Measurements from ENCODE around the gene KRTAP3-3. TPM values are rescaled to one million over a fixed set of nuclear protein-coding genes. Genes with fewer than 3 reads are reported as not detected.

Gene KRTAP3-3
- total RNA-seq, 4 donors from 2014 or later: not detected

DNA sequence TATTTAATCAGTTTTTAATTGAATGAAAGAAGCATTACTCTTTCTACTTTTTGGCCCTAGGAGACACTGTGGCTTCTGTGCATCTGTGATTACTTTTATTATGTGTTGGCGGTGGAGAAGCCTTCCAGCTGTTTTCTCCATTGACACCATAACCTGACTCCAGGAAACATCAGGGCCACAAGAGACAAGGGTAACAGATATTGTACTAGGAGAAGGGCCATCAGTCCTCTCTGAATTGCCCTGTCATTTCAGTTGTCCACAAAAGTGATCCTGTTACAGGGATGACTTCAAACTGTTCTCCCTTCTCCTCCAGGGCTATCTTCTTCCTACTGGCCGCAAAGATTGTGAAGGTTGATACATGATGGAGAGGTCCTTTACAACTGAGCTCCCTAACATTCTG lies 41.8 kb downstream of the KRTAP3-3 start:
- TF ChIP-seq, protein P1, sequence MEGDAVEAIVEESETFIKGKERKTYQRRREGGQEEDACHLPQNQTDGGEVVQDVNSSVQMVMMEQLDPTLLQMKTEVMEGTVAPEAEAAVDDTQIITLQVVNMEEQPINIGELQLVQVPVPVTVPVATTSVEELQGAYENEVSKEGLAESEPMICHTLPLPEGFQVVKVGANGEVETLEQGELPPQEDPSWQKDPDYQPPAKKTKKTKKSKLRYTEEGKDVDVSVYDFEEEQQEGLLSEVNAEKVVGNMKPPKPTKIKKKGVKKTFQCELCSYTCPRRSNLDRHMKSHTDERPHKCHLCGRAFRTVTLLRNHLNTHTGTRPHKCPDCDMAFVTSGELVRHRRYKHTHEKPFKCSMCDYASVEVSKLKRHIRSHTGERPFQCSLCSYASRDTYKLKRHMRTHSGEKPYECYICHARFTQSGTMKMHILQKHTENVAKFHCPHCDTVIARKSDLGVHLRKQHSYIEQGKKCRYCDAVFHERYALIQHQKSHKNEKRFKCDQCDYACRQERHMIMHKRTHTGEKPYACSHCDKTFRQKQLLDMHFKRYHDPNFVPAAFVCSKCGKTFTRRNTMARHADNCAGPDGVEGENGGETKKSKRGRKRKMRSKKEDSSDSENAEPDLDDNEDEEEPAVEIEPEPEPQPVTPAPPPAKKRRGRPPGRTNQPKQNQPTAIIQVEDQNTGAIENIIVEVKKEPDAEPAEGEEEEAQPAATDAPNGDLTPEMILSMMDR (IDR thresholded peaks at IDR 0.05; ENCODE audit: low read depth): no peak

DNA sequence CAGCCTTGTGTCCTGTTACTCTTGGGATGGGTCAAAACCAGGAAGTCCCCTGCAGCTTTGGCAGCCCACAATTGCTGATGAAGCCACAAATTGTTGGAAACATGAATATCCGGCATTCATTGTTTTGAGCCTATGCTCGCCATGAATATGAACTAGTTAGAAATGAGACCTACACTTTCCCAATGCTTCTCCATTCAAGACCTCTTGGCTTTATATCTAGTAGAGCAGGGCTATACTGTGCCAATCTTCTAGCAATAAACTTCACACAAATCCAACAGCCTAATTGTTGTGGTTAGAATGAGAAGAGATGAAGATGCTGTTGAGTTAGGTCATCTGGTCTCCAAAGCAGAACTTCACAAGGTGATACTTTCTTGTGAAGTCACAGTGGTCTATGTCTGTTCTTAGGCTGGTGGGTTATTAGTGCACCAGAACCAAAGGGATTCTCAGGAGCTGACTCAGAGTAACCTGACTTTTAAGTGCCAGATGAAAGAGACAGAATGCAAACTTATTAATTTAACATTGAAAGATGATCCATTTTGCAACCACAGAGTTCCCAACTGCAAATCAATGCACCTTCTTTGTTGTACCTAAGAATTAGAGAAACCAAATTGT lies 42.8 kb downstream of the KRTAP3-3 start:
- TF ChIP-seq, protein P1 (IDR thresholded peaks at IDR 0.05; ENCODE audit: low read depth): no peak

DNA sequence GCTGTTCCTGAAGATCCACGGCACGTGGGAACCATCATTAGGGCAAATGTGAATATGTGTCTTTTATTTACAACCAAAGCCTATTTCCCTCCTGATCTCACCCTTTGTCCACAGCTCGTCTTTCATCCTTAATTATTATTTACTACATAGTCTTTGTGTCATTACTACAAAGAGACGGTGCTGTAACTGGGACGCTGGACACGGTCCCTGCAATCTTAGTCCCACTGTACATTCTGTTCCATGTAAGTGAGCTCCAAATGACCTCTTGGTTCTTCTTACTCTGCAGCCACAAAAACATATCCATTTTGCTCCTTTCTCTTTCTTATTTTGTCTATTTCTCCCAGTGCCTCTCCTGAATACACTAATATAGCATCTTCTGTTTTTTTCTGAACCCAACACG lies 43.8 kb downstream of the KRTAP3-3 start:
- TF ChIP-seq, protein P1 (IDR thresholded peaks at IDR 0.05; ENCODE audit: low read depth): no peak

DNA sequence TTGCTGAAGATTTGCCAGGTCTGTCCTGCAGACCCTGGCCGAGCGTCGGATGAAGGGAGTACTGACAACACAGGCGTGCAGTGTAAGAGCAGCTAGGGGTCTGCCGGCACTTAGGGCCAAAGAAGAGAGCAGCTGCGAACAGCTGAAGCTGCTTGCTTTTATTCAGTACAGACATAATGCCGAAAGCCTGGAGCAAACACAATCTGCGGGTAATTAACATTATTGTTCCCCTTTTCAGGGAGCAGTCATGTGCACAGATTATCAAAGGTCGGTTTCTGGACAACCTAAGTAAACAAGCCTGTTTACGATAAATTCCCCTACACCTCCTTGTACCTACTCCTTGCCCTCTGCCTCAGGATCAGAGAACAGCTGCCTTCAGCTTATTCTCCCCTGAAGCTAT lies 44.5 kb downstream of the KRTAP3-3 start:
- TF ChIP-seq, protein P1 (IDR thresholded peaks at IDR 0.05; ENCODE audit: low read depth): no peak

DNA sequence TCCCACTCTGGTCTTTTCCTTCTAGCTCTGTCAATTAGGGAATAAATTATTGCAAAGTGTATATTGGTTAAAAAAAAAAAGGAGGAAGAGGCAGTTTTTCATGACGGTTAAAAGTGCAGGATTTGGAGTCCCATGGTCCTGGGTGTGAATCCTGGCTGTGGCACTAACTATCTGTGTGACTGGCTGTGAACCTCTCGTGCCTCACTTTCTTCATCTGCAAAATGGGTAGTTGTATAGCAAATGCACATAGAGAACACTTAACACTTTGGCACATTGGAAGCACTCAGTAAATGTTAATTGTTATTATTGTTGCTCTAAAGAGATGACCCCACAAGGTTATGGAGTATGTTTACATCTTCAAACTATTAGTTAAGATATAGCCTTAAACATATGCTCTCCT lies 46.0 kb downstream of the KRTAP3-3 start:
- TF ChIP-seq, protein P1 (IDR thresholded peaks at IDR 0.05; ENCODE audit: low read depth): no peak

DNA sequence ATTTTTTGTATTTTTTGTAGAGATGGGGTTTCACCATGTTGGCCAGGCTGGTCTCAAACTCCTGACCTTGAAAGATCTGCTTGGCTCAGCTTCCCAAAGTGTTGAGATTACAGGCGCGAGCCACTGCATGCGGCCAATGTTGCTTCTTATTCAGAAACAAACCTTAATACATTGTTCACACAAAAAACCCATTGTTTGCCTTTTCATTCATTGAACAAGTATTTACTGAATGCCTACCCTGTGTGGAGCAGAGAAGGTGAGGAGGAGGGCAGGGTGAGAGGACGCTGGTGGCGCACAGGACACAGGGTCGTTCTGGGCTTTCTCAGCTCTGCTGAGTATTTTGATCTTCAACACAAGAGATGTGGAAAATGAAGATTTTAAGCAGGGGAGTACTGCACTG lies 48.5 kb downstream of the KRTAP3-3 start:
- TF ChIP-seq, protein P1 (IDR thresholded peaks at IDR 0.05; ENCODE audit: low read depth): no peak

DNA sequence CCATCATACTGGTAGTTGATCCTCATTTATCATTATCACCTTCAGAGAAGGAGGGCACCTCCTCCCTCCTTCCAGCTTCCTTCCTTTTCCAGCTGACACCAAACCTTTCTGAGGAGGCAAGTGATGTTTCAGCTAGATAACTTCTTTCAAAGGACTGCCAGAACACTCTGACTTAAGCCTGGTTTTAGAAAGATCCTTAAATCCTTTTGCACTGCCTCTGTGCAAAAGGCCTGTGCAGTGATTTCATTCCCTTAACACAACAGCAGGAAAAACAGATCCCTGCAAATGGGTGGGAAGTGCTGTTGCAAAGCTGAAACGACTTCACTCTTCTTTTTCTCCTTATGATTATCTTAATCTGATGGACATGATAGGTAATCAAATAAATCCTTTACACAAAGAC lies 49.4 kb downstream of the KRTAP3-3 start:
- TF ChIP-seq, protein P1 (IDR thresholded peaks at IDR 0.05; ENCODE audit: low read depth): no peak

Small RNA genes lying within 50 kb of the gene (small RNA-seq; reads per million reads assigned to genes)
- gene KRTAP3-4P: not detected

Other genes starting within 250 kb of the KRTAP3-3 start
- not detected for gene KRT25, start 238.8 kb downstream of the KRTAP3-3 start, total RNA-seq
- gene KRT26, start 222.0 kb downstream of the KRTAP3-3 start, total RNA-seq: not detected
- gene KRT27, start 211.6 kb downstream of the KRTAP3-3 start, total RNA-seq: not detected
- not detected for gene KRT28, start 194.2 kb downstream of the KRTAP3-3 start, total RNA-seq
- 10 to 100 TPM in 1 of 4 donors, 1 to 10 TPM in 3; 4.8 to 14.0 (median 7.4) TPM for gene KRT10, start 171.6 kb downstream of the KRTAP3-3 start, total RNA-seq
- 1 to 10 TPM in 1 of 4 donors, not detected in 3; 1.2 TPM for gene KRT12, start 126.9 kb downstream of the KRTAP3-3 start, total RNA-seq
- not detected for gene KRT20, start 108.9 kb downstream of the KRTAP3-3 start, total RNA-seq
- not detected for gene KRT23, start 56.5 kb downstream of the KRTAP3-3 start, total RNA-seq
- not detected for gene KRT39, start 27.2 kb downstream of the KRTAP3-3 start, total RNA-seq
- not detected for gene KRT40, start 9.8 kb downstream of the KRTAP3-3 start, total RNA-seq
- not detected for gene KRTAP3-2, start 5.7 kb upstream of the KRTAP3-3 start, total RNA-seq
- gene KRTAP3-1, start 15.0 kb upstream of the KRTAP3-3 start, total RNA-seq: not detected
- gene KRTAP1-5, start 33.0 kb upstream of the KRTAP3-3 start, total RNA-seq: not detected
- gene KRTAP1-4, start 36.0 kb upstream of the KRTAP3-3 start, total RNA-seq: not detected
- gene KRTAP1-3, start 40.7 kb upstream of the KRTAP3-3 start, total RNA-seq: not detected
- gene KRTAP1-1, start 47.3 kb upstream of the KRTAP3-3 start, total RNA-seq: not detected
- gene KRTAP2-1, start 53.2 kb upstream of the KRTAP3-3 start, total RNA-seq: not detected
- gene KRTAP2-2, start 61.1 kb upstream of the KRTAP3-3 start, total RNA-seq: not detected
- gene KRTAP2-3, start 66.0 kb upstream of the KRTAP3-3 start, total RNA-seq: not detected
- not detected for gene KRTAP2-4, start 71.7 kb upstream of the KRTAP3-3 start, total RNA-seq
- gene KRTAP4-7, start 90.0 kb upstream of the KRTAP3-3 start, total RNA-seq: not detected
- gene KRTAP4-8, start 104.0 kb upstream of the KRTAP3-3 start, total RNA-seq: not detected
- gene KRTAP4-16, start 108.0 kb upstream of the KRTAP3-3 start, total RNA-seq: not detected
- not detected for gene KRTAP4-9, start 111.2 kb upstream of the KRTAP3-3 start, total RNA-seq
- not detected for gene KRTAP4-11, start 124.2 kb upstream of the KRTAP3-3 start, total RNA-seq
- not detected for gene KRTAP4-12, start 130.0 kb upstream of the KRTAP3-3 start, total RNA-seq
- gene KRTAP4-6, start 146.4 kb upstream of the KRTAP3-3 start, total RNA-seq: not detected
- gene KRTAP4-5, start 155.7 kb upstream of the KRTAP3-3 start, total RNA-seq: not detected
- gene KRTAP4-4, start 166.6 kb upstream of the KRTAP3-3 start, total RNA-seq: not detected
- gene KRTAP4-3, start 174.1 kb upstream of the KRTAP3-3 start, total RNA-seq: not detected
- gene KRTAP4-2, start 184.1 kb upstream of the KRTAP3-3 start, total RNA-seq: not detected
- gene KRTAP4-1, start 190.7 kb upstream of the KRTAP3-3 start, total RNA-seq: not detected
- gene KRTAP9-1, start 195.7 kb upstream of the KRTAP3-3 start, total RNA-seq: not detected
- gene KRTAP9-2, start 232.5 kb upstream of the KRTAP3-3 start, total RNA-seq: not detected
- gene KRTAP9-3, start 238.3 kb upstream of the KRTAP3-3 start, total RNA-seq: not detected
- not detected for gene KRTAP9-8, start 243.8 kb upstream of the KRTAP3-3 start, total RNA-seq